HG03575 (cell line): ENCODE results near the gene LRP1.

Experiments used
- ATAC-seq: cut with Tn5 transposase; IDR thresholded peaks from one replicate; pipeline ENCODE4 v1.9.1; 2021; ENCODE audit not compliant: unreplicated experiment, insufficient number of reproducible peaks, low FRiP score; ENCODE audit errors: extremely low read depth

Gene LRP1

GRCh38 chr12:57198329-57198728 lies 70.0 kb downstream of the LRP1 start:
- ATAC-seq = no peak

- ATAC-seq = no peak
Observed at GRCh38 chr12:57199191-57199590, 70.9 kb downstream of the LRP1 start.

- no peak for ATAC-seq
Observed at GRCh38 chr12:57200497-57200896, 72.2 kb downstream of the LRP1 start.

- no peak for ATAC-seq
Observed at GRCh38 chr12:57201219-57201618, 72.9 kb downstream of the LRP1 start.

- ATAC-seq = no peak
Observed at GRCh38 chr12:57201631-57202030, 73.3 kb downstream of the LRP1 start.

- ATAC-seq = no peak
Observed at GRCh38 chr12:57202321-57202720, 74.0 kb downstream of the LRP1 start.

GRCh38 chr12:57203201-57203600 lies 74.9 kb downstream of the LRP1 start:
- no peak for ATAC-seq

GRCh38 chr12:57203791-57204190 lies 75.5 kb downstream of the LRP1 start:
- ATAC-seq = no peak

- ATAC-seq = no peak
Observed at GRCh38 chr12:57204454-57204853, 76.2 kb downstream of the LRP1 start.

- ATAC-seq = no peak
Observed at GRCh38 chr12:57205186-57205585, 76.9 kb downstream of the LRP1 start.

- no peak for ATAC-seq
Observed at GRCh38 chr12:57205931-57206330, 77.6 kb downstream of the LRP1 start.

GRCh38 chr12:57207731-57208630 lies 79.7 kb downstream of the LRP1 start:
- no peak for ATAC-seq

GRCh38 chr12:57208631-57209282 lies 80.5 kb downstream of the LRP1 start:
- no peak for ATAC-seq

GRCh38 chr12:57209916-57210315 lies 81.6 kb downstream of the LRP1 start:
- ATAC-seq = no peak

- ATAC-seq = no peak
Observed at GRCh38 chr12:57210461-57210860, 82.2 kb downstream of the LRP1 start.

GRCh38 chr12:57210926-57211692 lies 82.8 kb downstream of the LRP1 start:
- no peak for ATAC-seq

- ATAC-seq = no peak
Observed at GRCh38 chr12:57211791-57212700, 83.8 kb downstream of the LRP1 start.

GRCh38 chr12:57212701-57213057 lies 84.4 kb downstream of the LRP1 start:
- no peak for ATAC-seq
